Measurements from ENCODE around the gene SLC6A9.

GRCh38 chr1:44034976-44035716 is 3.9 kb upstream of the SLC6A9 start:
- TF ChIP-seq CTCF (conservative IDR thresholded peaks at IDR 0.05 in 1 of 2, IDR thresholded peaks at IDR 0.05 in 1 of 2; ENCODE audit: extremely low read depth in 1 of 2, insufficient read depth in 1 of 2, low read depth in 1 of 2, low read length in 2 of 2): no peak
- no peak for TF ChIP-seq EZH2 (IDR thresholded peaks at IDR 0.05; ENCODE audit: borderline replicate concordance, low read length)
